PC-3 (cell line): ENCODE results near the gene ARHGAP26. TPM values are rescaled to one million over a fixed set of nuclear protein-coding genes. Genes with fewer than 3 reads are reported as not detected.

Experiments
- ATAC-seq: fragments of 200-7000 bp; cut with Tn5 transposase; 2 replicates; pipeline ENCODE4 v1.9.1; 2020; ENCODE audit warnings: mild to moderate bottlenecking, moderate library complexity
- BruUV-seq: library from RNA; stranded (reverse); fragments of 400-500 nt; replicated peaks from 2 replicates; lab custom pipeline; 2021; lab: Mats Ljungman, UMichigan
- CTCF ChIA-PET: fragments of 300-600 bp; sonication (Branson Sonifier 250); formaldehyde crosslinking; loops from one replicate; lab custom pipeline; 2022; ENCODE audit warnings: antibody characterized with exemption; lab: Charles Lee
- POLR2A ChIA-PET: fragments of 300-600 bp; sonication (Branson Sonifier 250); formaldehyde crosslinking; loops from one replicate; lab custom pipeline; 2022; ENCODE audit warnings: antibody characterized with exemption; ENCODE audit not compliant: unreplicated experiment; lab: Charles Lee
- DNase-seq: peaks from one replicate; pipeline ENCODE4 v3.0.0-alpha.2; 2015
- H2AFZ ChIP-seq: fragments of 300-600 bp; sonication (generic); 2 replicates; pipeline ENCODE4 v1.6.0; 2016; ENCODE audit warnings: antibody characterized with exemption, low read length
- H3F3A ChIP-seq: fragments of 300-600 bp; sonication (generic); one replicate; pipeline ENCODE4 v1.6.0; 2017; ENCODE audit warnings: antibody characterized with exemption, low read length, control low read depth, mild to moderate bottlenecking; ENCODE audit not compliant: unreplicated experiment
- H3K27ac ChIP-seq: fragments of 300-600 bp; sonication (generic); 2 replicates; pipeline ENCODE4 v1.5.1; 2016; ENCODE audit warnings: mild to moderate bottlenecking, low read length
- H3K27me3 ChIP-seq: fragments of 300-600 bp; sonication (generic); 2 replicates; pipeline ENCODE4 v1.6.1; 2016; ENCODE audit warnings: low read length, mixed read lengths
- H3K36me3 ChIP-seq: fragments of 300-600 bp; sonication (generic); 2 replicates; pipeline ENCODE4 v1.6.1; 2016; ENCODE audit warnings: low read depth, mixed run types, low read length, mixed read lengths
- H3K4me1 ChIP-seq: fragments of 300-600 bp; sonication (generic); 2 replicates; pipeline ENCODE4 v1.5.1; 2016; ENCODE audit warnings: low read length; ENCODE audit not compliant: insufficient read depth
- H3K4me2 ChIP-seq: fragments of 300-600 bp; sonication (generic); 2 replicates; pipeline ENCODE4 v1.6.0; 2016; ENCODE audit warnings: low read length
- H3K4me3 ChIP-seq: fragments of 300-600 bp; sonication (generic); 2 replicates; pipeline ENCODE4 v1.5.1; 2016; ENCODE audit warnings: mild to moderate bottlenecking, low read length, mixed read lengths
- H3K79me2 ChIP-seq: fragments of 300-600 bp; sonication (generic); 2 replicates; pipeline ENCODE4 v1.6.1; 2017; ENCODE audit warnings: low read length, mixed read lengths
- H3K9ac ChIP-seq: fragments of 300-600 bp; sonication (generic); 2 replicates; pipeline ENCODE4 v1.6.0; 2016; ENCODE audit warnings: mild to moderate bottlenecking, low read length
- H3K9me2 ChIP-seq: fragments of 300-600 bp; sonication (generic); replicated peaks from 2 replicates; pipeline ENCODE4 v1.6.1; 2016; ENCODE audit warnings: mixed run types, low read length, mixed read lengths
- H3K9me3 ChIP-seq: fragments of 300-600 bp; sonication (generic); 2 replicates; pipeline ENCODE4 v1.6.1; 2016; ENCODE audit warnings: low read length, mixed read lengths
- H4K20me1 ChIP-seq: fragments of 300-600 bp; sonication (generic); 2 replicates; pipeline ENCODE4 v1.6.1; 2016; ENCODE audit warnings: low read length, mixed read lengths
- EZH2 ChIP-seq: fragments of 300-600 bp; sonication (generic); IDR thresholded peaks from one replicate; pipeline ENCODE4 v1.6.1; 2017; ENCODE audit warnings: antibody characterized with exemption, mild to moderate bottlenecking, low read length; ENCODE audit not compliant: unreplicated experiment
- EZH2phosphoT487 ChIP-seq: fragments of 300-600 bp; sonication (generic); IDR thresholded peaks from 2 replicates; pipeline ENCODE4 v1.6.1; 2018; ENCODE audit warnings: mild to moderate bottlenecking, antibody characterized with exemption, low read length, borderline replicate concordance
- intact Hi-C: fragments of 100-400 bp; cut with micrococcal nuclease; formaldehyde crosslinking; loops from 2 replicates; pipeline ENCODE4 v1.9.0; 2023
- total RNA-seq: library from RNA; depleted of rRNA; stranded (reverse); fragments of >200 nt; gene quantifications from 2 replicates; pipeline ENCODE4 v1.2.3, GENCODE V29; 2014
- TF ChIP-seq, protein P1 (sequence below): fragments of 300-600 bp; sonication (generic); conservative IDR thresholded peaks from 2 replicates; pipeline ENCODE4 v1.5.1; 2017; ENCODE audit warnings: antibody characterized with exemption, low read depth, mild to moderate bottlenecking, low read length

Gene ARHGAP26
- total RNA-seq, 1 experiment from 2014 or later: 11.7 TPM

DNA sequence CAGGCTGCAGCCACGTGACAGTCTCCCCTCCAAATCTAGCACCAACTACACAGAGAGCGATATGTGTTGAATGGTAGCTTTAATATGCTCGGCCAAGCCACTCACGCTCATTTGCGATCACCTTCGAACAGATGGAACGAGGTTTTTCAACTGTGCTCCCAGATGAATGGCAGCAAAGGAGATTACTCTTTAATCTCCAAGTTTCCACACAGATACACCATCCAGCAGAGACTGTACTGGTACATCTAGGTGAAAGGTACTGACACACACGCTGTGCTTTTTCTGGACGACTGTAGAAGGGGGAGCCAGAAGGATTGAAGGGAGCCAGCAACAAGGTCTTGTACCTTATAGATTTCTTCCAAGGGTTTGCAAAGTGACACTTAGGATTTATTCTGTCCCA, 369.4 kb downstream of the ARHGAP26 start:
- no peak for DNase-seq
- no peaks in the 10 kb centered on the region for H3K9me2 ChIP-seq
- no peaks in the 10 kb centered on the region for H4K20me1 ChIP-seq
- BruUV-seq: no TSS peak
- H3K79me2 ChIP-seq: no peaks in the 10 kb centered on the region
- CTCF ChIA-PET: no interaction called here
- ATAC-seq: no peak
- no peaks in the 10 kb centered on the region for H3F3A ChIP-seq
- intact Hi-C loops: no loop called here
- no peak overlapping the region for H3K4me2 ChIP-seq
- H3K27me3 ChIP-seq: no peaks in the 10 kb centered on the region
- POLR2A ChIA-PET: no interaction called here
- TF ChIP-seq, protein P1, sequence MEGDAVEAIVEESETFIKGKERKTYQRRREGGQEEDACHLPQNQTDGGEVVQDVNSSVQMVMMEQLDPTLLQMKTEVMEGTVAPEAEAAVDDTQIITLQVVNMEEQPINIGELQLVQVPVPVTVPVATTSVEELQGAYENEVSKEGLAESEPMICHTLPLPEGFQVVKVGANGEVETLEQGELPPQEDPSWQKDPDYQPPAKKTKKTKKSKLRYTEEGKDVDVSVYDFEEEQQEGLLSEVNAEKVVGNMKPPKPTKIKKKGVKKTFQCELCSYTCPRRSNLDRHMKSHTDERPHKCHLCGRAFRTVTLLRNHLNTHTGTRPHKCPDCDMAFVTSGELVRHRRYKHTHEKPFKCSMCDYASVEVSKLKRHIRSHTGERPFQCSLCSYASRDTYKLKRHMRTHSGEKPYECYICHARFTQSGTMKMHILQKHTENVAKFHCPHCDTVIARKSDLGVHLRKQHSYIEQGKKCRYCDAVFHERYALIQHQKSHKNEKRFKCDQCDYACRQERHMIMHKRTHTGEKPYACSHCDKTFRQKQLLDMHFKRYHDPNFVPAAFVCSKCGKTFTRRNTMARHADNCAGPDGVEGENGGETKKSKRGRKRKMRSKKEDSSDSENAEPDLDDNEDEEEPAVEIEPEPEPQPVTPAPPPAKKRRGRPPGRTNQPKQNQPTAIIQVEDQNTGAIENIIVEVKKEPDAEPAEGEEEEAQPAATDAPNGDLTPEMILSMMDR: no peak
- TF ChIP-seq EZH2 (no peak), EZH2phosphoT487 (no peak)
- H3K9me3 ChIP-seq: no peaks in the 10 kb centered on the region
- no peaks in the 10 kb centered on the region for H3K4me1 ChIP-seq
- no peak overlapping the region for H3K4me3 ChIP-seq
- no peaks in the 10 kb centered on the region for H3K36me3 ChIP-seq
- H3K9ac ChIP-seq: no peak overlapping the region
- no peak overlapping the region for H3K27ac ChIP-seq
- H2AFZ ChIP-seq: no peak overlapping the region

DNA sequence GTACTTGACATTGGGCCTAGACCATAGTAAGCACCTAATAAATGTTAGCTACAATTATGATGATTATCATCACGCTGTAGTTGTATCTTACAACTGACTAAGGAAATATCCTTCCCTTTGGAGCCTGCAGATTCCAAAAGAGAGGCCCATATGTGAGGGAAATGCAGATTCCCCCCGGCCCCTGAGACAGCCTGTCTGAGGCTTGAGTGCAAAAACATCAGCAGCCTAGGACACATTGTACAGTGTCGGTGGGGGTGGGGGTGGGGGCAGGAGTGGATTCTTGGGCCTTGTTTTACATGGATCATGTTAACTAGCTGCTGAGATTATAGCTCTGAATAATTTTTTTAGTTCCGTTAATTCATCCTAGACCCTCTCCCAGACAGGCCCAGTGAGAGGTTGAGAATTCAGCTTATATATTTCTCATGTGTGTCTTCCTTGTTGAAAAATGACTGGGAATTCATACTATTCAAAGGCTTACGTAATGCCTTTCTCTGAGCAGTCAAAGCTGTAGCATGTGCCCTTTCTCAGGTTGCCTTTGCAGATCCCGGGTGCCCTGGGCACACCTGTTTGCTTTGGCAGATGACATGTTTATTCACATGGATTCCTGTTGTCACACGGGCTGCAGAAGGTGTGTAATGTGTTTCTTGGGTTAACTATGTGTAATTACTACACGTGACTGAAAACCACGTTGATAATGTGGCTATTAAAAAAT, 370.5 kb downstream of the ARHGAP26 start:
- ChIA-PET POLR2A (no interaction called here), CTCF (no interaction called here)
- peak; percentile 15 for DNase-seq
- no peaks in the 10 kb centered on the region for H3K36me3 ChIP-seq
- no peaks in the 10 kb centered on the region for H3K27me3 ChIP-seq
- peak; percentile 55 for ATAC-seq
- no peak overlapping the region for H3K9ac ChIP-seq
- no peaks in the 10 kb centered on the region for H4K20me1 ChIP-seq
- no peaks in the 10 kb centered on the region for H3F3A ChIP-seq
- TF ChIP-seq, protein P1: no peak
- TF ChIP-seq EZH2phosphoT487 (no peak), EZH2 (no peak)
- no peaks in the 10 kb centered on the region for H3K79me2 ChIP-seq
- 0 out of 2 replicates have a peak, but pooled peaks cover 3% of the 10 kb centered on the region for H3K4me1 ChIP-seq
- no peaks in the 10 kb centered on the region for H3K9me2 ChIP-seq
- intact Hi-C loops: no loop called here
- BruUV-seq: no TSS peak
- no peak overlapping the region for H2AFZ ChIP-seq
- no peak overlapping the region for H3K4me2 ChIP-seq
- no peak overlapping the region for H3K4me3 ChIP-seq
- H3K27ac ChIP-seq: no peak overlapping the region
- H3K9me3 ChIP-seq: no peaks in the 10 kb centered on the region

DNA sequence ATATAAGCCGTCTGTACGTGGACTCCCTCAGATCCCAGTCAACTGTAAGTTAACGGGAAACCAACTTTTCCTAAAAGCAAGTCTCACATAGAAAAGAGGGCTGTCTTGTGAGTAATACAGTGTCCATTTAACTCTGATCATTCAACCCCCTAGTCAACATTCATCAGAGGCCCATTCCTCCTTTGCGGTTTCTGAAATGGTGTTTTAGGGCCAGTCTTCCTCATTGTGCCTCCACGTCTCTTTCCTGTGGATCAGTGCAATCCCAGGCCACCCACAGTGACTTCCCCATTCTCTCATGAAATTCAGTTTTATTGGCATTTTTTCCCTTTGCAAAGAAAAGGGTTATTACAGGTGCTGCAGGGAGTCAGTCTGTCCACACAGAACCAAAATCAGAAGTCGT, 371.5 kb downstream of the ARHGAP26 start:
- H3K79me2 ChIP-seq: no peaks in the 10 kb centered on the region
- H3K36me3 ChIP-seq: no peaks in the 10 kb centered on the region
- no peak overlapping the region for H3K4me2 ChIP-seq
- TF ChIP-seq, protein P1: no peak
- TF ChIP-seq EZH2phosphoT487 (no peak), EZH2 (no peak)
- no peak overlapping the region for H3K9ac ChIP-seq
- no peak overlapping the region for H3K27ac ChIP-seq
- BruUV-seq: no TSS peak
- no peaks in the 10 kb centered on the region for H3F3A ChIP-seq
- intact Hi-C loops: no loop called here
- DNase-seq (no peak), ATAC-seq (no peak)
- 0 out of 2 replicates have a peak, but pooled peaks cover 4% of the 10 kb centered on the region for H3K4me1 ChIP-seq
- ChIA-PET CTCF (no interaction called here), POLR2A (no interaction called here)
- H3K27me3 ChIP-seq: no peaks in the 10 kb centered on the region
- H3K9me3 ChIP-seq: no peaks in the 10 kb centered on the region
- H3K9me2 ChIP-seq: no peaks in the 10 kb centered on the region
- H3K4me3 ChIP-seq: no peak overlapping the region
- no peak overlapping the region for H2AFZ ChIP-seq
- H4K20me1 ChIP-seq: no peaks in the 10 kb centered on the region
